ENCODE results near the gene STUB1. TPM values are rescaled to one million over a fixed set of nuclear protein-coding genes. Genes with fewer than 3 reads are reported as not detected.

Gene STUB1
- total RNA-seq, 4 donors from 2014 or later, result 152 to 213 (median 186) TPM

DNA sequence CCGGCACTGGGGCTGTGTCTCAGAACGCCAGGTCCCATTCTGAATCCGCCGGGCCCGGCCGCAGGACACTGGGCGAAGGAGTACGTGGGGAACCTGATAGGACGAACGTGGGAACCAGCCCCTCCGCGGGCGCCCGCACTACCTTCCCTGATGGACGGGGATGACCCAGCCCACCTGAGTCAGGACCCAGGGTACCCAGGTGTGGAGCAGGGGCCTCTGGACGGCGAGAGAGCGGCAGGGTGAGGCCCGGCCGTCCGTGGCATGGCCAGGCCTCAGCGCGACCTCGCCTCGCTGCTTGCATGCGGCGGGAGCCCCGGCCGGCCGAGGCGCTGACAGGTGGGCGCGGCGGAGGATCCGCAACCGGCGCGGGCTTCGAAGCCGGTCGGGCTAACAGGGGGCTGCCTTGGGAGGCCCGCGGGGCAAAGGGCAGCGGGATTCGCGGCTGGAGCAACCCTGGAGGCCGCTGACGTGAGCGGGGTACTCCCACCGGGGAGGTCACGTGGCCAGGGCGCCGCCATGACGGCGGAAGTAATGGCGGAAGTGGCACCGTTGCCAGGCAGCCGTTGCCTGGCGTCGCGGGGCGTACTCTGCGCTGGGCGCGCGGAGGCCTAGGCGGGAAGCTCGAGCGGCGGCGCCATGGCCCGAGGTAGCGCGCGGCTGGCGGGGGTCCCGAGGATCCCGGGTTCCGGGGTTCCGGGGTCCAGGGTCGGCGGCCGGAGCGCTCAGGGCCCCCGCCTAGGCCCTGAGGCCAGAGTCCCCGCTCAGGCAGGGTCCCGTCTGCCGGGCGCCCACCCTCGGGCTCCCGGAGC is 31.2 kb upstream of the STUB1 start, which contains the start of gene WDR90:
TSS of gene WDR90 (plus strand) at position 585 of the 809 bp plus-strand sequence. CDS start at position 637, 52 bp downstream.
- TF ChIP-seq EP300 (IDR thresholded peaks at IDR 0.05), result peak in 1 of 2 donors; percentile 86
- peak in 1 of 2 donors; percentile 70 for TF ChIP-seq POLR2A (IDR thresholded peaks at IDR 0.05)
- TF ChIP-seq, protein P1, sequence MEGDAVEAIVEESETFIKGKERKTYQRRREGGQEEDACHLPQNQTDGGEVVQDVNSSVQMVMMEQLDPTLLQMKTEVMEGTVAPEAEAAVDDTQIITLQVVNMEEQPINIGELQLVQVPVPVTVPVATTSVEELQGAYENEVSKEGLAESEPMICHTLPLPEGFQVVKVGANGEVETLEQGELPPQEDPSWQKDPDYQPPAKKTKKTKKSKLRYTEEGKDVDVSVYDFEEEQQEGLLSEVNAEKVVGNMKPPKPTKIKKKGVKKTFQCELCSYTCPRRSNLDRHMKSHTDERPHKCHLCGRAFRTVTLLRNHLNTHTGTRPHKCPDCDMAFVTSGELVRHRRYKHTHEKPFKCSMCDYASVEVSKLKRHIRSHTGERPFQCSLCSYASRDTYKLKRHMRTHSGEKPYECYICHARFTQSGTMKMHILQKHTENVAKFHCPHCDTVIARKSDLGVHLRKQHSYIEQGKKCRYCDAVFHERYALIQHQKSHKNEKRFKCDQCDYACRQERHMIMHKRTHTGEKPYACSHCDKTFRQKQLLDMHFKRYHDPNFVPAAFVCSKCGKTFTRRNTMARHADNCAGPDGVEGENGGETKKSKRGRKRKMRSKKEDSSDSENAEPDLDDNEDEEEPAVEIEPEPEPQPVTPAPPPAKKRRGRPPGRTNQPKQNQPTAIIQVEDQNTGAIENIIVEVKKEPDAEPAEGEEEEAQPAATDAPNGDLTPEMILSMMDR (IDR thresholded peaks at IDR 0.05), result peak in 1 of 5 experiments; percentile 39
- H3K27ac ChIP-seq, result peak within 1 kb of the TSS; percentile 70 to 91 (median 90)
- peak within 1 kb of the TSS; percentile 42 to 93 (median 66) for H3K4me3 ChIP-seq
- H3K27me3 ChIP-seq, result no peaks in the 10 kb centered on the region
- peaks cover 0 to 31% (median 0%) of the 10 kb centered on the region in 3 donors for H3K36me3 ChIP-seq
- peaks cover 0 to 51% (median 21%) of the 10 kb centered on the region in 4 donors for H3K4me1 ChIP-seq
- H3K9me3 ChIP-seq, result no peaks in the 10 kb centered on the region
- DNase-seq (ENCODE audit: low spot score in 2 of 2), result peak; percentile 85 to 86
- 1 to 2% methylated on average over 42 to 57 of the region's 91 CpGs for WGBS, 2 donors

GRCh38 chr16:649631-650030 is 30.6 kb upstream of the STUB1 start:
- 0 to 8% methylated on average over 2 to 19 of the region's 44 CpGs for WGBS, 2 donors
- H3K4me1 ChIP-seq, result peaks cover 0 to 46% (median 21%) of the 10 kb centered on the region in 4 donors
- TF ChIP-seq, protein P1 (IDR thresholded peaks at IDR 0.05), result no peak
- TF ChIP-seq EP300 (IDR thresholded peaks at IDR 0.05), result no peak
- no peak for TF ChIP-seq POLR2A (IDR thresholded peaks at IDR 0.05)
- peaks cover 0 to 36% (median 0%) of the 10 kb centered on the region in 3 donors for H3K36me3 ChIP-seq
- no peak for DNase-seq (ENCODE audit: low spot score in 2 of 2)
- H3K27ac ChIP-seq, result peak overlapping the region in 3 of 4 donors; percentile 90 to 91 (median 90)
- H3K27me3 ChIP-seq, result no peaks in the 10 kb centered on the region
- peak overlapping the region; percentile 42 to 93 (median 66) for H3K4me3 ChIP-seq
- H3K9me3 ChIP-seq, result no peaks in the 10 kb centered on the region

DNA sequence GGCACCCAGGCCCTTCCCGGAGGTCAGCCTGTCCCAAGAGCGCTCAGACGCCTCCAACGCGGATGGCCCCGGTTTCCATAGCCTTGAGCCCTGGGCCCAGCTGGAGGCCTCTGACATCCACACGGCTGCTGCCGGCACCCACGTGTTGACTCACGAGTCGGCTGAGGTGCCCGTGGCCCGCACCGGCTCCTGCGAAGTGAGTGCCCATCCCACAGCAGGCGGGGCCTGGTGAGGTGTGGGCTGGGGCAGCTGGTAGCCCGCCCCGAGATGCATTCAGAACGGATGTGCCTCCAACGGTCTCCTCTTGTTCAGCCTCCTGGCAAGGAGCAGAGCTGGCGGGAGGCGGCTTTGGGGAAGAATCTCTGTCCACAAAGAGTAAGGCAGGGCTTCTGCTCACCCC is 28.4 kb upstream of the STUB1 start:
- TF ChIP-seq POLR2A (IDR thresholded peaks at IDR 0.05), result no peak
- TF ChIP-seq, protein P1 (IDR thresholded peaks at IDR 0.05), result no peak
- no peak for TF ChIP-seq EP300 (IDR thresholded peaks at IDR 0.05)
- DNase-seq (ENCODE audit: low spot score in 2 of 2), result no peak
- Histone ChIP-seq H3K27ac (no peak overlapping the region), H3K27me3 (no peaks in the 10 kb centered on the region), H3K4me1 (peaks cover 0 to 30% (median 15%) of the 10 kb centered on the region in 4 donors), H3K9me3 (no peaks in the 10 kb centered on the region), H3K4me3 (no peak overlapping the region), H3K36me3 (peaks cover 0 to 53% (median 0%) of the 10 kb centered on the region in 3 donors)
- 82 to 88% methylated on average over 13 to 20 of the region's 22 CpGs for WGBS, 2 donors

GRCh38 chr16:652454-653305 is 27.5 kb upstream of the STUB1 start:
- H3K27me3 ChIP-seq, result no peaks in the 10 kb centered on the region
- no peaks in the 10 kb centered on the region for H3K9me3 ChIP-seq
- H3K4me1 ChIP-seq, result peaks cover 0 to 21% (median 10%) of the 10 kb centered on the region in 4 donors
- DNase-seq (ENCODE audit: low spot score in 2 of 2), result no peak
- TF ChIP-seq EP300 (IDR thresholded peaks at IDR 0.05) (no peak), POLR2A (IDR thresholded peaks at IDR 0.05) (no peak)
- TF ChIP-seq, protein P1 (IDR thresholded peaks at IDR 0.05), result no peak
- H3K27ac ChIP-seq, result no peak overlapping the region
- 73 to 80% methylated on average over 18 to 26 of the region's 28 CpGs for WGBS, 2 donors
- H3K4me3 ChIP-seq, result no peak overlapping the region
- peaks cover 0 to 60% (median 0%) of the 10 kb centered on the region in 3 donors for H3K36me3 ChIP-seq

All from tibial nerve (tissue), 4 donors.